OCI-LY3 (cell line): ENCODE results near the gene RASSF1.

Experiments
- H2AFZ ChIP-seq: fragments of 200-600, 300-600 bp; shearing (Covaris generic); 2 replicates; pipeline ENCODE4 v1.6.0; 2014; ENCODE audit warnings: antibody characterized with exemption, low read depth, low read length
- H3K27ac ChIP-seq: fragments of 200-600, 300-600 bp; sonication (generic); 2 replicates; pipeline ENCODE4 v1.5.1; 2014; ENCODE audit warnings: mild to moderate bottlenecking, low read length, moderate library complexity, mixed read lengths
- H3K27me3 ChIP-seq: fragments of 200-600, 300-600 bp; sonication (generic); 2 replicates; pipeline ENCODE4 v1.6.1; 2014; ENCODE audit warnings: low read depth, low read length, mixed read lengths
- H3K36me3 ChIP-seq: fragments of 200-600, 300-600 bp; sonication (generic); replicated peaks from 2 replicates; pipeline ENCODE3; 2014; ENCODE audit warnings: low read depth, low read length, mixed read lengths
- H3K4me1 ChIP-seq: fragments of 300-600, 200-600 bp; sonication (generic); 2 replicates; pipeline ENCODE4 v1.6.1; 2014; ENCODE audit warnings: low read length, mixed read lengths
- H3K4me2 ChIP-seq: fragments of 200-600, 300-600 bp; sonication (generic); 2 replicates; pipeline ENCODE4 v1.6.1; 2014; ENCODE audit warnings: low read length, mixed read lengths
- H3K4me3 ChIP-seq: fragments of 300-600, 200-600 bp; sonication (generic); 2 replicates; pipeline ENCODE4 v1.5.1; 2014; ENCODE audit warnings: antibody characterized with exemption, mild to moderate bottlenecking, low read length, moderate library complexity
- H3K79me2 ChIP-seq: fragments of 300-600, 200-600 bp; shearing (Covaris generic); 2 replicates; pipeline ENCODE4 v1.6.1; 2014; ENCODE audit warnings: mild to moderate bottlenecking, low read length, mixed read lengths
- H3K9ac ChIP-seq: fragments of 300-600, 200-600 bp; shearing (Covaris generic); 2 replicates; pipeline ENCODE4 v1.6.0; 2014; ENCODE audit warnings: mild to moderate bottlenecking, low read length, moderate library complexity
- H3K9me3 ChIP-seq: fragments of 200-600, 300-600 bp; shearing (Covaris generic); 2 replicates; pipeline ENCODE4 v1.6.1; 2014; ENCODE audit warnings: low read length, mixed read lengths; ENCODE audit not compliant: insufficient read depth
- H4K20me1 ChIP-seq: fragments of 200-600, 300-600 bp; sonication (generic); 2 replicates; pipeline ENCODE4 v1.6.1; 2016; ENCODE audit warnings: low read length, mixed read lengths; ENCODE audit not compliant: insufficient read depth
- EZH2phosphoT487 ChIP-seq: fragments of 200-600 bp; shearing (Covaris generic); IDR thresholded peaks from 2 replicates; pipeline ENCODE4 v1.6.1; 2018; ENCODE audit warnings: antibody characterized with exemption, mixed run types, low read depth
- TF ChIP-seq, protein P1 (sequence below): fragments of 200-600, 300-600 bp; sonication (generic); IDR thresholded peaks from 2 replicates; pipeline ENCODE4 v1.5.1; 2014; ENCODE audit warnings: antibody characterized with exemption, low read length, low read depth

The RASSF1 gene

DNA sequence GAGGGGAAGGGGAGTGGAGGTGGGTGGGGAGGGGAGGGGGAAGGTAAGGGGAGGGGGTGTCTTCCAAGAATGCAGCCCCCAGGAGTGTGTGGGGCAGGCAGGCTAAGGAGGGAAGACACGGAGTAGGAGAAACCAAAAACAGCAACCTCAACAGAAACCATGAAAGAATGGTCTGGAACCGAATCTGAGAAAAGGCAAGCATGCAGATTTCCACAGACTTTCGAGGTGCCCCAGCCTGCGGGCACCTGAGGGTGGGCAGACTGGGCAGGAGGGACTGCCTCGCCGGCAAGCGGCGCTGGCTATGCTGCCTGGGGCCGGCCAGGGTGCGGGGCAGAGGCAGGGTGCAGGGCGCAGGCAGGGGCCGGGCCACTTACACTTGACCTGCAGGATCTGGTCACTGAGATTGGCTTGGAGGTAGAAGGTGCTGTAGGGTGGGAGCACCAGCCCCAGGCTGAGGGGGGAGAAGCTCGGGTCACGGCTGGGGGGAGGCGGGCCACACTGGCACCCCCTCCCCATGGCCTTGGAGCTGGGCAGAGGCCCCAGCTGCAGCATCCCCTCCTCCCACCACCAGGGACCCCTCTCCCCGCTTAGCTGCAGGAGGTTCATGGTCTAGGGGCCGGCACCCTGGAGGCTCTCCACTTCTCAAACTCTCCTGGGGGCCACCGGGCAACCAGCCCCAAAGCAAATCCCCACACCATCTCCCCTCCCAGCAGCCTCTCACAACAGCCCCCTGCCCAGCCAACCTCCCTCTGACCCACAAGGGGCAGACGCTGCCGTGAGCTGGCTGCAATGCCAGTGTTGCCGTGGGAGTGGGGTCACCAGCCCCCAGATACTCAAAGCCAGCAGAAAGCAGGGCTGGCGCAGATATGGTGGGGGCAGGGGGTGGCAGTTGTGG is 34.0 kb upstream of the RASSF1 start:
- Histone ChIP-seq H3K9me3 (no peaks in the 10 kb centered on the region), H3K27ac (no peak overlapping the region), H3K4me2 (no peak overlapping the region), H3K27me3 (peaks cover 23% of the 10 kb centered on the region), H3K9ac (no peak overlapping the region), H3K4me1 (peaks cover 2% of the 10 kb centered on the region; the same call in 1 of the 2 replicates), H2AFZ (no peak overlapping the region), H3K4me3 (no peak overlapping the region), H3K79me2 (no peaks in the 10 kb centered on the region), H3K36me3 (no peaks in the 10 kb centered on the region), H4K20me1 (no peaks in the 10 kb centered on the region)
- no peak for TF ChIP-seq EZH2phosphoT487
- TF ChIP-seq, protein P1, sequence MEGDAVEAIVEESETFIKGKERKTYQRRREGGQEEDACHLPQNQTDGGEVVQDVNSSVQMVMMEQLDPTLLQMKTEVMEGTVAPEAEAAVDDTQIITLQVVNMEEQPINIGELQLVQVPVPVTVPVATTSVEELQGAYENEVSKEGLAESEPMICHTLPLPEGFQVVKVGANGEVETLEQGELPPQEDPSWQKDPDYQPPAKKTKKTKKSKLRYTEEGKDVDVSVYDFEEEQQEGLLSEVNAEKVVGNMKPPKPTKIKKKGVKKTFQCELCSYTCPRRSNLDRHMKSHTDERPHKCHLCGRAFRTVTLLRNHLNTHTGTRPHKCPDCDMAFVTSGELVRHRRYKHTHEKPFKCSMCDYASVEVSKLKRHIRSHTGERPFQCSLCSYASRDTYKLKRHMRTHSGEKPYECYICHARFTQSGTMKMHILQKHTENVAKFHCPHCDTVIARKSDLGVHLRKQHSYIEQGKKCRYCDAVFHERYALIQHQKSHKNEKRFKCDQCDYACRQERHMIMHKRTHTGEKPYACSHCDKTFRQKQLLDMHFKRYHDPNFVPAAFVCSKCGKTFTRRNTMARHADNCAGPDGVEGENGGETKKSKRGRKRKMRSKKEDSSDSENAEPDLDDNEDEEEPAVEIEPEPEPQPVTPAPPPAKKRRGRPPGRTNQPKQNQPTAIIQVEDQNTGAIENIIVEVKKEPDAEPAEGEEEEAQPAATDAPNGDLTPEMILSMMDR: no peak

DNA sequence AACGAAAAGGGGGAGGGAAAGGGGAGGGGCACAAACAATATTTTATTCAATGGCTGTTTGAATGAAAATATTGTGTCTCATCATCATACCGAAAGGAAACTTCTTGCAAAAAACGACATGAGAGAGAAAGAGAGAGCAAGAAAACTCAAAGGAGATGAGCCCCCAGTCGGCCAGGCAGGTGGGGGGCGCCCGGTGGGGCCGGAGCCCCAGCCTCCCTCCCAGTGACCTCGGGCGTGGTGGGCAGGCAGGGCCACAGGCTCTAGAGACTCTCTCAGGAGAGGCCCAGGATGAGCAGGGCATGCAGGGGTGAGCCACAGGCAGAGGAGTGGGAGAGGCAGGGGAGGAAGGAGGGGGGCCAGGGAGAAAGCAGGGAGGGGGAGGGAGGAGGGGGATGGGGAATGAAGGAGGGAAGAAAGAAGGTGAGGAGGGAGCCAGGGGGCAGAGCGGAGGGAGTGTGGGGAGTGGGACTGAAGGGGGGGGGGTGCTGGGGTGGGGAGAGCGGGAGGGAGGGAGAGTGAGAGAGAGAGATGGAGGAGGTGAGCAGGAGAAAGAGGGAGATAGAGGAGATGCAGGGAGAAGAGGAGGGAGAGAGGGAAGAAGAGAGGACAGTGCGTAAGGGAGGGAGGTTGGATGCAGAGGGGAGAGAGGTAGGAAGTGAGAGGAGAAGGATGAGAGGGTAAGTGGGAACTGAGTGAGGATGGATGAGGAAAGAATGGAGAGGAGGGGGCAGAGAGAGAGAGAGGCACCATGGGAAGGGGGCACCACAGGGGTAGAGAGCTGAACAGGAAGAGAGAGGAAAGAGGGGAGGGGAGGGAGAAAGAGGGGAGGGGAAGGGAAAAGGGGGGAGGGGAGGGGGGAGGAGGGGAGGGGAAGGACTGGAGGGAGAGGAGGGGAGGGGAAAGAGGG is 32.8 kb upstream of the RASSF1 start:
- Histone ChIP-seq H3K36me3 (no peaks in the 10 kb centered on the region), H2AFZ (no peak overlapping the region), H4K20me1 (no peaks in the 10 kb centered on the region), H3K27me3 (peaks cover 23% of the 10 kb centered on the region), H3K4me2 (no peak overlapping the region), H3K79me2 (no peaks in the 10 kb centered on the region), H3K4me3 (no peak overlapping the region), H3K9me3 (no peaks in the 10 kb centered on the region), H3K9ac (no peak overlapping the region), H3K4me1 (peaks cover 2% of the 10 kb centered on the region; the same call in 1 of the 2 replicates), H3K27ac (no peak overlapping the region)
- TF ChIP-seq, protein P1: no peak
- TF ChIP-seq EZH2phosphoT487: no peak

DNA sequence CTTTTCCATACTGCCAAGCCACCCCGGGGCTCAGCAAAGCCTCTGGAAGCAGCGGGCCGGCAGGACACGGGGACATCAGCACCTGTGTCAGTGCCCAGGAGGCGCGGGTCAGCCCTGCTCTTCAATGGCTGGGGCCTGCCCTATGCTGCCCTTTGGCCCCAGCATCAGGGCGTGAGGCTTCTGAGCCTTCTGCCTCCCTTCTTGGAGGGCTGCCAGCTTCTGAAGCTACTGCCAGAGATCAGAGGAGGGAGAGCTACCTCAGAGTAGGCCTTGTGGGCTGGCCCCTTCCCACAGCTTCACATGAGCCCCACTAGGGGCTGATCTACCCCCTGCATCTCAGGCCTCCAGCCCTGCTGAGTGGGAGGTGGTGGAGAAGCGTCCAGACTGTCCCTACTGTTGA is 31.7 kb upstream of the RASSF1 start:
- H4K20me1 ChIP-seq: no peaks in the 10 kb centered on the region
- H3K4me1 ChIP-seq: peaks cover 2% of the 10 kb centered on the region; the same call in 1 of the 2 replicates
- no peaks in the 10 kb centered on the region for H3K36me3 ChIP-seq
- no peak overlapping the region for H3K4me3 ChIP-seq
- no peak overlapping the region for H3K9ac ChIP-seq
- peaks cover 23% of the 10 kb centered on the region for H3K27me3 ChIP-seq
- no peak for TF ChIP-seq EZH2phosphoT487
- TF ChIP-seq, protein P1: no peak
- no peak overlapping the region for H3K4me2 ChIP-seq
- no peaks in the 10 kb centered on the region for H3K79me2 ChIP-seq
- H2AFZ ChIP-seq: no peak overlapping the region
- H3K9me3 ChIP-seq: no peaks in the 10 kb centered on the region
- no peak overlapping the region for H3K27ac ChIP-seq
